GM12878 (cell line): ENCODE data around the gene NINL. TPM values are rescaled to one million over a fixed set of nuclear protein-coding genes. Genes with fewer than 3 reads are reported as not detected.

Source experiments
- ATAC-seq: fragments of 200-7000 bp; cut with Tn5 transposase; 3 replicates; pipeline ENCODE4 v1.9.1; 2020; ENCODE audit warnings: mild to moderate bottlenecking, moderate library complexity
- BruUV-seq: library from RNA; stranded (reverse); fragments of 400-500 nt; replicated peaks from 2 replicates; lab custom pipeline; 2021; lab: Mats Ljungman, UMichigan
- CTCF ChIA-PET: fragments of 300-600 bp; sonication (Branson Sonifier 250); formaldehyde crosslinking; extraction: SDS; loops from one replicate; lab custom pipeline; 2021; ENCODE audit warnings: inconsistent platforms; lab: Yijun Ruan, JAX
- POLR2A ChIA-PET: fragments of 350-600 bp; formaldehyde crosslinking; extraction: SDS; loops from one replicate; lab custom pipeline; 2021; ENCODE audit warnings: inconsistent platforms; lab: Charles Lee
- RAD21 ChIA-PET: fragments of 300-600 bp; sonication (Branson Sonifier 250); formaldehyde crosslinking; loops from one replicate; lab custom pipeline; 2023; ENCODE audit warnings: antibody characterized with exemption; ENCODE audit not compliant: unreplicated experiment; lab: Charles Lee
- SMC1A ChIA-PET: fragments of 300-600 bp; sonication (Branson Sonifier 250); formaldehyde crosslinking; loops from one replicate; lab custom pipeline; 2023; ENCODE audit not compliant: unreplicated experiment, uncharacterized antibody; lab: Charles Lee
- DNase-seq: peaks from one replicate; pipeline ENCODE4 v3.0.0-alpha.2; 2011; ENCODE audit warnings: low read depth, low spot score
- FAIRE-seq: peaks from 3 replicates; lab custom pipeline; 2011; peaks lifted over from hg19 to GRCh38; lab: Jason Lieb, UNC
- H2AFZ ChIP-seq: 2 replicates; pipeline ENCODE4 v1.6.0; 2011; ENCODE audit warnings: low read depth, low read length, control low read depth; ENCODE audit not compliant: control insufficient read depth
- H3K27ac ChIP-seq: 2 replicates; pipeline ENCODE4 v1.5.1; 2011; ENCODE audit warnings: control low read depth; ENCODE audit not compliant: control insufficient read depth, insufficient read depth
- H3K27me3 ChIP-seq, 2 experiments: replicated peaks in 1 of 2; 2 replicates each; pipeline versions ENCODE4 v1.6.0 to v1.6.1; 2011; ENCODE audit warnings: low read length in 1 of 2; ENCODE audit not compliant: control insufficient read depth in 2 of 2, insufficient read depth in 2 of 2
- H3K36me3 ChIP-seq, 2 experiments: 2 replicates each; pipeline ENCODE4 v1.5.1; 2011; ENCODE audit warnings: low read length in 1 of 2; ENCODE audit not compliant: control insufficient read depth in 2 of 2, insufficient read depth in 2 of 2
- H3K4me1 ChIP-seq: 2 replicates; pipeline ENCODE4 v1.6.1; 2011; ENCODE audit warnings: mild to moderate bottlenecking, low read length, moderate library complexity, mixed read lengths; ENCODE audit not compliant: control insufficient read depth, insufficient read depth
- H3K4me2 ChIP-seq: 2 replicates; pipeline ENCODE4 v1.6.0; 2011; ENCODE audit warnings: control low read depth; ENCODE audit not compliant: control insufficient read depth, insufficient read depth
- H3K4me3 ChIP-seq: fragments of 200-600 bp; sonication (generic); 2 replicates; pipeline ENCODE4 v1.5.1; 2016
- H3K79me2 ChIP-seq: 2 replicates; pipeline ENCODE4 v1.6.0; 2011; ENCODE audit warnings: low read length; ENCODE audit not compliant: control insufficient read depth, insufficient read depth
- H3K9ac ChIP-seq: 2 replicates; pipeline ENCODE4 v1.8.0; 2011; ENCODE audit warnings: low read length, control low read depth, mixed read lengths; ENCODE audit not compliant: control insufficient read depth, insufficient read depth
- H3K9me3 ChIP-seq: replicated peaks from 3 replicates; pipeline ENCODE4 v1.5.1; 2011; ENCODE audit warnings: mild to moderate bottlenecking, low read length; ENCODE audit not compliant: control insufficient read depth, insufficient read depth
- H4K20me1 ChIP-seq: 2 replicates; pipeline ENCODE4 v1.6.0; 2011; ENCODE audit not compliant: control insufficient read depth, insufficient read depth
- IRF3 ChIP-seq: fragments of 450-650 bp; IDR thresholded peaks from 2 replicates; pipeline ENCODE4 v1.6.1; 2014; ENCODE audit warnings: mild to moderate bottlenecking
- ZBTB40 ChIP-seq: fragments of 450-650 bp; IDR thresholded peaks from 2 replicates; pipeline ENCODE4 v1.6.1; 2016; ENCODE audit warnings: mild to moderate bottlenecking, moderate library complexity, borderline replicate concordance
- ZNF622 ChIP-seq: fragments of 450-650 bp; IDR thresholded peaks from 2 replicates; pipeline ENCODE4 v1.6.1; 2017; ENCODE audit warnings: mild to moderate bottlenecking, inconsistent platforms
- WGBS: methylation state at CpG from one replicate; pipeline ENCODE4 v1.1.6; 2016; ENCODE audit warnings: low lambda C conversion rate; ENCODE audit not compliant: insufficient replicate concordance, insufficient coverage; ENCODE audit errors: missing lambda C conversion rate; 5-methylcytosine and 5-hydroxymethylcytosine counted together
- in situ Hi-C: fragments of 300-500 bp; cut with MboI; formaldehyde crosslinking; loops from 9 replicates; pipeline ENCODE4 v1.14.3; 2018; ENCODE audit warnings: mixed read lengths
- intact Hi-C: fragments of 100-400 bp; cut with micrococcal nuclease; formaldehyde crosslinking; loops from one replicate; pipeline ENCODE4 v1.14.2; 2022; ENCODE audit not compliant: unreplicated experiment
- polyA plus RNA-seq, 11 experiments: library from polyadenylated mRNA; depleted of rRNA in 4 of 11; unstranded in 6 of 11; stranded (reverse) in 5 of 11; fragments of >200 nt; fragmentation: Nextera tagmentation in 4 of 11; fragmentation: Illumina TruSeq in 1 of 11; extraction: Ambion mirVana in 4 of 11; extraction: Trizol in 1 of 11; gene quantifications; 1 replicate in 1 of 11; 2 replicates in 10 of 11; pipeline versions ENCODE4 v1.2.1 to v1.2.3, GENCODE V29; 2011 to 2016; ENCODE audit warnings: inconsistent platforms in 2 of 11, missing spikeins in 2 of 11, low read depth in 1 of 11
- total RNA-seq, 4 experiments: library from RNA; depleted of rRNA in 3 of 4; stranded (reverse); fragments of >200 nt in 3 of 4; fragmentation: Illumina TruSeq in 1 of 4; extraction: Trizol in 1 of 4; gene quantifications; 2 replicates each; pipeline versions ENCODE4 v1.2.1 to v1.2.3, GENCODE V29; 2013 to 2021

Gene NINL
- total and polyA plus RNA-seq, 10 of the 15 experiments (the other 5 are each of a cell fraction or from before 2014, with no cell fraction given) = 0.04 to 0.77 (median 0.23) TPM; not detected in 1

GRCh38 chr20:25447671-25448070, 137.7 kb downstream of the NINL start:
- RAD21 ChIA-PET = no interaction called here
- intact Hi-C loops = no loop called here
- no peak for FAIRE-seq
- no peak for DNase-seq
- no peaks in the 10 kb centered on the region for H4K20me1 ChIP-seq
- no TSS peak for BruUV-seq
- peaks cover 1 to 19% of the 10 kb centered on the region in 2 experiments; a peak in 3 of 4 replicates for H3K36me3 ChIP-seq
- WGBS = 82% methylated on average over 6 of the region's 6 CpGs
- no peak overlapping the region for H3K27ac ChIP-seq
- POLR2A ChIA-PET = no interaction called here
- H3K4me2 ChIP-seq = no peak overlapping the region
- no peak for ATAC-seq
- H2AFZ ChIP-seq = no peak overlapping the region
- H3K27me3 ChIP-seq = no peaks in the 10 kb centered on the region
- H3K9me3 ChIP-seq = no peaks in the 10 kb centered on the region
- CTCF ChIA-PET = no interaction called here
- in situ Hi-C loops = loop anchor here (10.0 to 25.0 kb wide), 3 partner anchors 57 to 1485 kb away; no protein-coding TSS in a partner anchor
- H3K4me1 ChIP-seq = no peaks in the 10 kb centered on the region
- no peak for TF ChIP-seq ZNF622
- no peak for TF ChIP-seq ZBTB40
- TF ChIP-seq IRF3 = no peak
- no peak overlapping the region for H3K9ac ChIP-seq
- H3K4me3 ChIP-seq = no peak overlapping the region
- H3K79me2 ChIP-seq = no peaks in the 10 kb centered on the region
- SMC1A ChIA-PET = interaction anchor here (1.2 kb wide), 1 partner anchor 22 kb away, joined by 3 read pairs; no protein-coding TSS in a partner anchor
